DLD1 (cell line): ENCODE results near the gene LPP.

Experiments
- in situ Hi-C: cut with HindIII; loops from 2 replicates; pipeline ENCODE4 v1.10.0; 2017; ENCODE audit warnings: low sequenced_read_pairs

The LPP gene

GRCh38 chr3:188270423-188270972 is 116.5 kb downstream of the LPP start:
- in situ Hi-C loops, result no loop called here

GRCh38 chr3:188271226-188271914 is 117.4 kb downstream of the LPP start:
- in situ Hi-C loops, result no loop called here

GRCh38 chr3:188272481-188273372 is 118.8 kb downstream of the LPP start:
- in situ Hi-C loops, result no loop called here

- in situ Hi-C loops, result no loop called here
These were observed 120.4 kb downstream of the LPP start for GRCh38 chr3:188274249-188274915.

- in situ Hi-C loops, result no loop called here
These were observed 122.4 kb downstream of the LPP start for GRCh38 chr3:188276375-188276774.

- in situ Hi-C loops, result no loop called here
These were observed 124.9 kb downstream of the LPP start for GRCh38 chr3:188278717-188279324.

- in situ Hi-C loops, result loop anchor here (10.0 kb wide), 1 partner anchor 535 kb away; the partner anchor contains the start of gene BCL6
These were observed 125.8 kb downstream of the LPP start for GRCh38 chr3:188279502-188280335.

GRCh38 chr3:188280627-188281026 is 126.7 kb downstream of the LPP start:
- in situ Hi-C loops, result loop anchor here (10.0 kb wide), 1 partner anchor 536 kb away; the partner anchor contains the start of gene BCL6

- in situ Hi-C loops, result loop anchor here (10.0 kb wide), 1 partner anchor 538 kb away; the partner anchor contains the start of gene BCL6
These were observed 128.9 kb downstream of the LPP start for GRCh38 chr3:188282871-188283270.

GRCh38 chr3:188283347-188283746 is 129.4 kb downstream of the LPP start:
- in situ Hi-C loops, result loop anchor here (10.0 kb wide), 1 partner anchor 539 kb away; the partner anchor contains the start of gene BCL6

GRCh38 chr3:188284455-188285212 is 130.7 kb downstream of the LPP start:
- in situ Hi-C loops, result loop anchor here (10.0 kb wide), 1 partner anchor 540 kb away; the partner anchor contains the start of gene BCL6

GRCh38 chr3:188286087-188286513 is 132.1 kb downstream of the LPP start:
- in situ Hi-C loops, result loop anchor here (10.0 kb wide), 1 partner anchor 541 kb away; the partner anchor contains the start of gene BCL6

- in situ Hi-C loops, result loop anchor here (10.0 kb wide), 1 partner anchor 543 kb away; the partner anchor contains the start of gene BCL6
These were observed 133.4 kb downstream of the LPP start for GRCh38 chr3:188287339-188287738.

GRCh38 chr3:188287762-188288505 is 134.0 kb downstream of the LPP start:
- in situ Hi-C loops, result loop anchor here (10.0 kb wide), 1 partner anchor 543 kb away; the partner anchor contains the start of gene BCL6

GRCh38 chr3:188292251-188292650 is 138.3 kb downstream of the LPP start:
- in situ Hi-C loops, result no loop called here

GRCh38 chr3:188292827-188293226 is 138.9 kb downstream of the LPP start:
- in situ Hi-C loops, result no loop called here

- in situ Hi-C loops, result no loop called here
These were observed 140.2 kb downstream of the LPP start for GRCh38 chr3:188294113-188294512.
